ENCODE results near the gene UBE3B.

GRCh38 chr12:109493090-109493489 lies 15.7 kb downstream of the UBE3B start:
- TF ChIP-seq EZH2phosphoT487 (IDR thresholded peaks at IDR 0.05; ENCODE audit: borderline replicate concordance) (no peak), CTCF (conservative IDR thresholded peaks at IDR 0.05; ENCODE audit: low read length) (no peak)
